H1 (cell line): ENCODE data around the gene CARD14. TPM values are rescaled to one million over a fixed set of nuclear protein-coding genes. Genes with fewer than 3 reads are reported as not detected.

Source experiments
- CTCF ChIA-PET: fragments of 300-600 bp; sonication (Branson Sonifier 250); formaldehyde crosslinking; loops from one replicate; lab custom pipeline; 2021; ENCODE audit not compliant: partially characterized antibody; lab: Charles Lee
- POLR2A ChIA-PET: fragments of 300-600 bp; sonication (Branson Sonifier 250); formaldehyde crosslinking; loops from one replicate; lab custom pipeline; 2021; ENCODE audit warnings: inconsistent platforms; ENCODE audit not compliant: partially characterized antibody; lab: Charles Lee
- DNase-seq, 2 experiments: peaks; one replicate each; pipeline versions ENCODE4 v3.0.0 to v3.0.0-alpha.2; 2010 to 2022; ENCODE audit warnings: low spot score in 2 of 2, low read depth in 1 of 2, mixed read lengths in 1 of 2
- FAIRE-seq: peaks from 2 replicates; lab custom pipeline; 2011; peaks lifted over from hg19 to GRCh38; lab: Jason Lieb, UNC
- H2AFZ ChIP-seq: 2 replicates; pipeline ENCODE4 v1.8.1; 2012; ENCODE audit warnings: low read length, inconsistent platforms
- H2AK5ac ChIP-seq: 2 replicates; pipeline ENCODE4 v1.6.1; 2013; ENCODE audit warnings: low read depth, low read length
- H2BK120ac ChIP-seq: replicated peaks from 2 replicates; pipeline ENCODE3; 2013; ENCODE audit warnings: low read depth, low read length, inconsistent platforms
- H2BK12ac ChIP-seq: 2 replicates; pipeline ENCODE4 v1.6.1; 2013; ENCODE audit warnings: low read depth, low read length
- H2BK15ac ChIP-seq: 2 replicates; pipeline ENCODE4 v1.6.1; 2013; ENCODE audit warnings: low read length
- H2BK20ac ChIP-seq: 2 replicates; pipeline ENCODE4 v1.6.1; 2013; ENCODE audit warnings: low read length
- H2BK5ac ChIP-seq: 2 replicates; pipeline ENCODE4 v1.6.1; 2013; ENCODE audit warnings: low read depth, low read length
- H3K14ac ChIP-seq: 2 replicates; pipeline ENCODE4 v1.6.1; 2013; ENCODE audit warnings: inconsistent platforms; ENCODE audit not compliant: insufficient read length
- H3K18ac ChIP-seq: 2 replicates; pipeline ENCODE4 v1.6.1; 2013; ENCODE audit warnings: low read length; ENCODE audit errors: extremely low read depth
- H3K23ac ChIP-seq: 2 replicates; pipeline ENCODE4 v1.6.1; 2013; ENCODE audit warnings: inconsistent platforms; ENCODE audit not compliant: insufficient read length
- H3K23me2 ChIP-seq: 2 replicates; pipeline ENCODE4 v1.6.1; 2013; ENCODE audit warnings: low read depth, low read length
- H3K27ac ChIP-seq: 2 replicates; pipeline ENCODE4 v1.6.1; 2011; ENCODE audit warnings: low read depth, low read length, inconsistent platforms
- H3K27me3 ChIP-seq, 4 experiments: replicated peaks in 1 of 4; 1 replicate in 1 of 4; 2 replicates in 3 of 4; pipeline versions ENCODE4 v1.6.1 to v1.8.1; 2011 to 2013; ENCODE audit warnings: low read length in 3 of 4, mild to moderate bottlenecking in 3 of 4, inconsistent platforms in 2 of 4, mixed read lengths in 2 of 4, moderate library complexity in 1 of 4; ENCODE audit not compliant: control insufficient read depth in 3 of 4, insufficient read depth in 3 of 4; ENCODE audit errors: extremely low read depth in 1 of 4
- H3K36me3 ChIP-seq, 4 experiments: 2 replicates each; pipeline versions ENCODE4 v1.6.1 to v1.8.1; 2011 to 2013; ENCODE audit warnings: mild to moderate bottlenecking in 4 of 4, low read length in 3 of 4, moderate library complexity in 2 of 4, control low read depth in 1 of 4, inconsistent platforms in 1 of 4; ENCODE audit not compliant: insufficient read depth in 4 of 4, control insufficient read depth in 2 of 4
- H3K4ac ChIP-seq: replicated peaks from 2 replicates; pipeline ENCODE3; 2013; ENCODE audit warnings: low read length, low read depth, mixed read lengths, inconsistent platforms; ENCODE audit not compliant: insufficient read length
- H3K4me1 ChIP-seq, 4 experiments: replicated peaks in 1 of 4; 1 replicate in 1 of 4; 2 replicates in 3 of 4; pipeline versions ENCODE4 v1.6.1 to v1.8.1; 2011 to 2013; ENCODE audit warnings: low read length in 3 of 4, inconsistent platforms in 2 of 4, mixed read lengths in 1 of 4; ENCODE audit not compliant: insufficient read depth in 4 of 4, control insufficient read depth in 3 of 4
- H3K4me2 ChIP-seq, 2 experiments: 2 replicates each; pipeline versions ENCODE4 v1.6.1 to v1.8.1; 2011 to 2013; ENCODE audit warnings: low read depth in 2 of 2, low read length in 2 of 2, control low read depth in 1 of 2, inconsistent platforms in 1 of 2, mild to moderate bottlenecking in 1 of 2; ENCODE audit not compliant: insufficient read depth in 1 of 2
- H3K4me3 ChIP-seq, 4 experiments: fragments of 200-600, 300-600 bp in 1 of 4; sonication (generic), shearing (Covaris generic), sonication (Bioruptor Twin) in 1 of 4; 2 replicates each; pipeline versions ENCODE4 v1.5.1 to v1.8.1; 2011 to 2016; ENCODE audit warnings: low read length in 4 of 4, low read depth in 3 of 4, control low read depth in 2 of 4, inconsistent platforms in 2 of 4, mild to moderate bottlenecking in 2 of 4, mixed read lengths in 1 of 4, moderate library complexity in 1 of 4; ENCODE audit not compliant: insufficient read depth in 2 of 4; ENCODE audit errors: extremely low read depth in 1 of 4
- H3K56ac ChIP-seq: replicated peaks from 2 replicates; pipeline ENCODE3; 2013; ENCODE audit warnings: low read depth, mild to moderate bottlenecking, mixed read lengths, low read length, inconsistent platforms; ENCODE audit not compliant: insufficient read length
- H3K79me1 ChIP-seq: 2 replicates; pipeline ENCODE4 v1.6.1; 2013; ENCODE audit warnings: low read depth, low read length, control low read depth
- H3K79me2 ChIP-seq, 2 experiments: 2 replicates each; pipeline versions ENCODE4 v1.6.1 to v1.8.1; 2012 to 2013; ENCODE audit warnings: low read length in 2 of 2, mild to moderate bottlenecking in 2 of 2, inconsistent platforms in 1 of 2; ENCODE audit not compliant: insufficient read depth in 2 of 2, control insufficient read depth in 1 of 2
- H3K9ac ChIP-seq, 4 experiments: replicated peaks in 1 of 4; 1 replicate in 1 of 4; 2 replicates in 3 of 4; pipeline versions ENCODE4 v1.6.1 to v1.8.1; 2011 to 2013; ENCODE audit warnings: low read depth in 3 of 4, low read length in 3 of 4, control low read depth in 2 of 4, mild to moderate bottlenecking in 2 of 4, moderate library complexity in 2 of 4, inconsistent platforms in 1 of 4; ENCODE audit errors: extremely low read depth in 1 of 4
- H3K9me3 ChIP-seq, 2 experiments: 2 replicates each; pipeline versions ENCODE4 v1.6.1 to v1.8.1; 2012 to 2013; ENCODE audit warnings: mild to moderate bottlenecking in 2 of 2, moderate library complexity in 2 of 2, control low read depth in 1 of 2, inconsistent platforms in 1 of 2, low read depth in 1 of 2, low read length in 1 of 2, mixed read lengths in 1 of 2; ENCODE audit not compliant: insufficient read depth in 2 of 2
- H4K20me1 ChIP-seq, 2 experiments: replicated peaks in 1 of 2; 2 replicates each; pipeline versions ENCODE3 to v1.8.1; 2011 to 2013; ENCODE audit warnings: inconsistent platforms in 2 of 2, low read length in 2 of 2, mild to moderate bottlenecking in 1 of 2; ENCODE audit not compliant: insufficient read depth in 2 of 2, control insufficient read depth in 1 of 2
- H4K5ac ChIP-seq: 2 replicates; pipeline ENCODE4 v1.6.1; 2013; ENCODE audit warnings: low read length, low read depth, mixed read lengths, inconsistent platforms; ENCODE audit not compliant: insufficient read length
- H4K8ac ChIP-seq: 2 replicates; pipeline ENCODE4 v1.8.0; 2013; ENCODE audit warnings: mild to moderate bottlenecking, moderate library complexity, low read length, inconsistent platforms; ENCODE audit not compliant: insufficient read depth; ENCODE audit errors: extremely low read depth
- H4K91ac ChIP-seq: replicated peaks from 2 replicates; pipeline ENCODE3; 2013; ENCODE audit warnings: low read length, mixed read lengths, inconsistent platforms; ENCODE audit not compliant: insufficient read length
- BACH1 ChIP-seq: IDR thresholded peaks from 2 replicates; pipeline ENCODE4 v1.6.1; 2012; ENCODE audit warnings: low read length, improper control_type of control experiment
- CEBPB ChIP-seq: IDR thresholded peaks from 2 replicates; pipeline ENCODE4 v1.6.1; 2012; ENCODE audit warnings: low read depth, low read length
- CTBP2 ChIP-seq: IDR thresholded peaks from 2 replicates; pipeline ENCODE4 v1.7.0; 2011; ENCODE audit warnings: borderline replicate concordance, mild to moderate bottlenecking, moderate library complexity, mixed read lengths, low read length; ENCODE audit not compliant: insufficient read depth, insufficient read length
- EGR1 ChIP-seq: IDR thresholded peaks from 2 replicates; pipeline ENCODE4 v1.6.1; 2011; ENCODE audit warnings: low read depth, low read length, borderline replicate concordance
- HDAC6 ChIP-seq: IDR thresholded peaks from one replicate; pipeline ENCODE4 v1.7.1; 2012; ENCODE audit warnings: low read depth, mild to moderate bottlenecking, inconsistent platforms, low read length, moderate library complexity
- JUN ChIP-seq: IDR thresholded peaks from 2 replicates; pipeline ENCODE4 v1.6.1; 2011; ENCODE audit warnings: low read depth, mild to moderate bottlenecking, improper control_type of control experiment, low read length
- MAFK ChIP-seq: IDR thresholded peaks from 2 replicates; pipeline ENCODE4 v1.6.1; 2012; ENCODE audit warnings: low read depth, mild to moderate bottlenecking, improper control_type of control experiment, low read length
- RFX5 ChIP-seq: IDR thresholded peaks from 2 replicates; pipeline ENCODE4 v1.6.1; 2011; ENCODE audit warnings: low read depth, low read length, improper control_type of control experiment, borderline replicate concordance
- WGBS, 2 experiments: shearing (Covaris generic) in 1 of 2; methylation state at CpG; one replicate each; pipeline versions ENCODE4 v1.1.6 to v1.1.7; 2013 to 2015; ENCODE audit warnings: low lambda C conversion rate in 2 of 2, mixed read lengths in 2 of 2, inconsistent platforms in 1 of 2, low coverage in 1 of 2, missing lambda C conversion rate in 1 of 2; ENCODE audit not compliant: insufficient replicate concordance in 2 of 2, insufficient coverage in 1 of 2, insufficient read length in 1 of 2; ENCODE audit errors: extremely low coverage in 1 of 2, missing lambda C conversion rate in 1 of 2; 5-methylcytosine and 5-hydroxymethylcytosine counted together
- polyA plus RNA-seq, 7 experiments: library from polyadenylated mRNA; depleted of rRNA in 3 of 7; stranded (reverse) in 5 of 7; unstranded in 2 of 7; fragments of >200 nt in 5 of 7; fragments of 200-250 nt in 2 of 7; gene quantifications; 1 replicate in 5 of 7; 2 replicates in 1 of 7; 4 replicates in 1 of 7; pipeline versions ENCODE4 v1.2.1 to v1.2.3, GENCODE V29; 2011 to 2013; ENCODE audit warnings: missing spikeins in 2 of 7, mixed read lengths in 2 of 7
- total RNA-seq: library from RNA; stranded (reverse); fragmentation: NEBNext Ultra II Directional; extraction: Animal tissue kit (Norgen Biotek cat#: 25700); gene quantifications from 2 replicates; pipeline ENCODE4 v1.2.1, GENCODE V29; 2021
- TF ChIP-seq, protein P1 (sequence below), 3 experiments: IDR thresholded peaks; 1 replicate in 2 of 3; 2 replicates in 1 of 3; pipeline versions ENCODE4 v1.5.1 to v1.6.1; 2011; ENCODE audit warnings: low read length in 3 of 3, mild to moderate bottlenecking in 3 of 3, inconsistent platforms in 2 of 3, low read depth in 1 of 3, moderate library complexity in 1 of 3; ENCODE audit not compliant: insufficient read depth in 1 of 3; ENCODE audit errors: control extremely low read depth in 1 of 3
- TF ChIP-seq, protein P2 (sequence below): IDR thresholded peaks from 2 replicates; pipeline ENCODE4 v1.6.1; 2011; ENCODE audit warnings: low read length, improper control_type of control experiment

CARD14 gene
- total and polyA plus RNA-seq, 2 of the 8 experiments (the other 6 are each of a cell fraction or from before 2014, with no cell fraction given): 0.08 TPM; not detected in 1

DNA sequence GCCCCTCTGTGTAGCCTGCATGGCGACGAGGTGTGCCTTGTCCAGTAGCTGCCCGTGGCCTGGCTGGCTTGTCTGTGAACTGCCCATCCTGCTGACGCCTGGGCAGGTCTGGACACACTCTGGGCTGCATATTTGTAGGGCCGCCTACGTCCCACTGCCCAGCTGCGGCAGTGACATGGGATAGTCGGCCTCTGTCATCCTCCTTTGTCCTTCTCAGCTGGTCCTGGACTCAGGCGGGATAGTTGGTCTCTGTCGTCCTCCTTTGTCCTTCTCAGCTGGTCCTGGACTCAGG, 14.5 kb downstream of the CARD14 start:
- 0 out of 2 replicates have a peak overlapping the region, but pooled peaks have one; percentile 46 for H2BK15ac ChIP-seq
- H4K5ac ChIP-seq: no peak overlapping the region
- no peak overlapping the region for H2BK12ac ChIP-seq
- no peak overlapping the region for H3K4ac ChIP-seq
- H4K20me1 ChIP-seq: no peaks in the 10 kb centered on the region
- FAIRE-seq (no peak), DNase-seq (no peak)
- H3K14ac ChIP-seq: no peak overlapping the region
- no peaks in the 10 kb centered on the region for H3K4me1 ChIP-seq
- H2AFZ ChIP-seq: no peak overlapping the region
- H3K9me3 ChIP-seq: no peaks in the 10 kb centered on the region
- H3K9ac ChIP-seq: no peak overlapping the region; a peak in 1 of 7 replicates
- no peak overlapping the region for H2BK20ac ChIP-seq
- no peak overlapping the region for H2BK5ac ChIP-seq
- H2BK120ac ChIP-seq: no peak overlapping the region
- H3K27ac ChIP-seq: no peak overlapping the region
- no peak overlapping the region for H2AK5ac ChIP-seq
- CTCF ChIA-PET: interaction anchor here (0.7 to 8.9 kb wide), 12 partner anchors 8 to 181 kb away, joined by 3 to 73 read pairs (median 4); no protein-coding TSS in a partner anchor
- no peaks in the 10 kb centered on the region; the same call in 1 of the 2 replicates for H3K79me1 ChIP-seq
- H4K8ac ChIP-seq: peak overlapping the region; percentile 43; the same call in 1 of the 2 replicates
- no peak overlapping the region for H3K4me2 ChIP-seq
- no peaks in the 10 kb centered on the region for H3K36me3 ChIP-seq
- no peak overlapping the region for H3K18ac ChIP-seq
- POLR2A ChIA-PET: interaction anchor here (0.6 kb wide), 1 partner anchor 162 kb away, joined by 3 read pairs; no protein-coding TSS in a partner anchor
- H3K27me3 ChIP-seq: no peaks in the 10 kb centered on the region
- H3K23me2 ChIP-seq: no peaks in the 10 kb centered on the region
- H4K91ac ChIP-seq: no peak overlapping the region
- 83% methylated on average over 10 of the region's 10 CpGs; no CpG with 5 or more reads in 1 of the 2 experiments for WGBS, 2 experiments
- H3K4me3 ChIP-seq: no peak overlapping the region
- H3K56ac ChIP-seq: no peak overlapping the region
- H3K23ac ChIP-seq: no peak overlapping the region
- no peaks in the 10 kb centered on the region for H3K79me2 ChIP-seq
- TF ChIP-seq RFX5 (no peak), BACH1 (no peak), MAFK (no peak), HDAC6 (no peak), EGR1 (no peak), JUN (no peak), CEBPB (no peak), CTBP2 (no peak)
- TF ChIP-seq, protein P1, sequence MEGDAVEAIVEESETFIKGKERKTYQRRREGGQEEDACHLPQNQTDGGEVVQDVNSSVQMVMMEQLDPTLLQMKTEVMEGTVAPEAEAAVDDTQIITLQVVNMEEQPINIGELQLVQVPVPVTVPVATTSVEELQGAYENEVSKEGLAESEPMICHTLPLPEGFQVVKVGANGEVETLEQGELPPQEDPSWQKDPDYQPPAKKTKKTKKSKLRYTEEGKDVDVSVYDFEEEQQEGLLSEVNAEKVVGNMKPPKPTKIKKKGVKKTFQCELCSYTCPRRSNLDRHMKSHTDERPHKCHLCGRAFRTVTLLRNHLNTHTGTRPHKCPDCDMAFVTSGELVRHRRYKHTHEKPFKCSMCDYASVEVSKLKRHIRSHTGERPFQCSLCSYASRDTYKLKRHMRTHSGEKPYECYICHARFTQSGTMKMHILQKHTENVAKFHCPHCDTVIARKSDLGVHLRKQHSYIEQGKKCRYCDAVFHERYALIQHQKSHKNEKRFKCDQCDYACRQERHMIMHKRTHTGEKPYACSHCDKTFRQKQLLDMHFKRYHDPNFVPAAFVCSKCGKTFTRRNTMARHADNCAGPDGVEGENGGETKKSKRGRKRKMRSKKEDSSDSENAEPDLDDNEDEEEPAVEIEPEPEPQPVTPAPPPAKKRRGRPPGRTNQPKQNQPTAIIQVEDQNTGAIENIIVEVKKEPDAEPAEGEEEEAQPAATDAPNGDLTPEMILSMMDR (IDR thresholded peaks at IDR 0.05; ENCODE audit: control extremely low read depth in 1 of 3, insufficient read depth in 1 of 3, low read depth in 1 of 3, low read length in 3 of 3): no peak
- TF ChIP-seq, protein P2, sequence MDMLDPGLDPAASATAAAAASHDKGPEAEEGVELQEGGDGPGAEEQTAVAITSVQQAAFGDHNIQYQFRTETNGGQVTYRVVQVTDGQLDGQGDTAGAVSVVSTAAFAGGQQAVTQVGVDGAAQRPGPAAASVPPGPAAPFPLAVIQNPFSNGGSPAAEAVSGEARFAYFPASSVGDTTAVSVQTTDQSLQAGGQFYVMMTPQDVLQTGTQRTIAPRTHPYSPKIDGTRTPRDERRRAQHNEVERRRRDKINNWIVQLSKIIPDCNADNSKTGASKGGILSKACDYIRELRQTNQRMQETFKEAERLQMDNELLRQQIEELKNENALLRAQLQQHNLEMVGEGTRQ: no peak
